HG03558 (cell line): Measurements from ENCODE around the gene PBOV1.

Experiments used
- ATAC-seq: cut with Tn5 transposase; IDR thresholded peaks from one replicate; pipeline ENCODE4 v1.9.1; 2021; ENCODE audit warnings: moderate number of reproducible peaks; ENCODE audit not compliant: unreplicated experiment; ENCODE audit errors: extremely low read depth

Gene PBOV1

DNA sequence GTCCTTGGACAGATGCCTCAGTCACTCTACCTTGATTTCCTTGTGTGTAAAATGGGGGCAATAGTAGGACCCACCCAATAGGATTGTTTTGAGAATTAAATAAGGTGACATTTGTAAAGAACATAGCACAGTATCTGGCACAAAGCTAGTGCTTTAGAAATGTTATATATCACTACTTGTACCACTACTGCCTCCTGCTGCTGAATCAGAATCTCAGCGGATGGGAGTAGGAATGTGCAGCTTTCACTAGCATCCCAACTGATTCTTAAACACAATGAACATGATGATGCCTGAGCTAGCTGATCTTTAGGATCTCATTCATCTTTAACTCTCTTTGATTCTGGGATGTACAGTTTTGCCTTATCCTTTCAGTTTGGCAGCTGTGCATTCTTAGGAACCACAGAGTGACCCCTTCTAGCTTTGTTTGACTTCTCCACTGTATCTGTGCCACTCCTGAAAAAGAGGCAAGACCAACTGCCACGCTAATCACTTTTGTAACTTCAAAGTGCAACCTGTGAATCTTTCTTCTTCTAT, 7.2 kb downstream of the PBOV1 start:
- no peak for ATAC-seq

DNA sequence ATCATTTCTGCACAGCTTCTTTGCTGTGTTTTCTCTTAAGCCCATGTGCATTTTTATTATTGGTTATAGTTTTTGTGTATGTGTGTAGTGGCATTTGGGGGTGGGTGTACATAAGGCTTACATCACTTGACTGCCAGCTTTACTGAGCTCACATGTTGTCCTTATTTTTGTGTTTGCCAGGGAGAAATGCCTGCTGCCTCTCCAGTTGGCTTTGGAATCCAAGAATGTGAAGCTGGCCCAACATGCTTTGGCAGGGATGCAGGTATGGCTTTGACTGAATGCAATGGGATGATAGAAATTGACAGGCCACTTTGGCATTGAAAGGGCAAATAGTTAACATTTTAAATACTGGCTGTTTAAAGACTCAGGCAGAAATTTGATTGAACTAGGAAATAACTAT, 11.4 kb downstream of the PBOV1 start:
- no peak for ATAC-seq

DNA sequence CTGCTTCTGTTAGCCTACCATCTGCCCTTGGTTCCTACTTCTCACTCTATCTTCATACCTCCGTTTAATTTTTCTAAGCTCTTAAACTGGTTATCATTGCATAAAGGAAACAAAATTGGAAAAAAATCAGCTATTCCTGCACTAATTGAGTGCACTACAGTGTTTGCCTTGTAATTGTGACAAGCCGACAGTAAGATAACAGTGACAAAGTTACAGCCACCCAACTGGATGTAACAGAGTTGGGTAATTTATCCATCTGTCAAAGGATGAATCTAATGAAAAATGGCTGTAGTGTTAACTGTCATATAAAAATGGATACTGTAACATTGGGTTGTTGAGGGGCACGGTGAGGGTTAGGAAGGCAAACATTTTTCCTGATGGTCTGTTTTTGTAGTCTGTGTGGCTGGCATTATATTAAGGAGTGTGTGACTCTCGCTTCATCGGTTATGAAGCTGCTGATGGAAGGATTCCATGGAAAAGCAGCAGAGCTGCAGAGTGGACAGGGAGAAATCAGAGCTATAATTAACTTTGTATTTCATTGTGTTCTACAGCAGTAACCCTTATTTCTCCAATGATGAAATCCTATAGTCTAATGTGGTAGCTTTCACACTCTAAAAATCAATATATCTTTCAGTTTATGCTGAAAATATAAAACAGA, 12.7 kb downstream of the PBOV1 start:
- no peak for ATAC-seq

DNA sequence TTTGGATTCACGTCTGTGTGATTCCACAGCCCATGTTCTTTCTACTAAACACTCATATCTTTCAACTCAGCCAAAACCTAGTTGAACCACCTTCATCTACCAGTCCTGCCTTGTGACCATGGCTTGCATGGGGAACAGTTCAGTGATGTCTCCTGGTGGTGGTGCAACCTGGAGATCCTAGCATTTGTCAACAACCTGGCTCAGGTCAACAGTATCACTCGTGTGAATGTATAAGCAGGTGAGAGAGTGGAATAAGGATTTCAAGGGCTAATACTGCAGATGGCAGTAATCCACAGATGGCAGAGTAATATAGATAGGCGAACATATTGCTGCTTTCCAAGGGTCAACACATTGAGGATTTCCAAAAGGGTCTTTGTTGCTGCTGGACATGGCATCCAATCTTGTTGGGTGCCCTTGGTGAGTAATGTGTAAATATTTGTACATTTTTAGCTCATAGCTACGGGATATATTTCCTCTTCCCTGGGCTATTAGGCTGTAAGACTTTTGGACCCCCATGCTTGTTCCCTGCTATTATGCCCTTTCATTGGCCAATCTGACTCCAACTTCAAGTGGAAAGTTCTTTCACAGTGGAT, 13.4 kb downstream of the PBOV1 start:
- ATAC-seq, result no peak

DNA sequence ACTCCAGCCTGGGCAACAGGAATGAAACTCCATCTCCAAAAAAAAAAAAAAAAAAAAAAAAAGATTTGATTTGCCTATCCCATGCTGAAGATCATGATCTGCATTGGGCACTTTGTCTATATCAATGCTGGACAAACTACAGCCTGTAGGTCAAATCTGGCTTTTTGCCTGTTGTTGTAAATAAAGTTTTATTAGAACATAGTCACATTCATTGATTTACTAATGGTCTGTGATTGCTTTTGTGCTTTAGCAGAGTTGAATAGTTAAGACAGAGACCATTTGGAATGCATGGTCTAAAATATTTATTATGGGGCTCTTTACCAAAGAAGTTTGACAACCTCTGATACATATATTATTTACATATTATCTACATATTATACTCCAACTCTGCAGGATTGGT, 14.0 kb downstream of the PBOV1 start:
- no peak for ATAC-seq

DNA sequence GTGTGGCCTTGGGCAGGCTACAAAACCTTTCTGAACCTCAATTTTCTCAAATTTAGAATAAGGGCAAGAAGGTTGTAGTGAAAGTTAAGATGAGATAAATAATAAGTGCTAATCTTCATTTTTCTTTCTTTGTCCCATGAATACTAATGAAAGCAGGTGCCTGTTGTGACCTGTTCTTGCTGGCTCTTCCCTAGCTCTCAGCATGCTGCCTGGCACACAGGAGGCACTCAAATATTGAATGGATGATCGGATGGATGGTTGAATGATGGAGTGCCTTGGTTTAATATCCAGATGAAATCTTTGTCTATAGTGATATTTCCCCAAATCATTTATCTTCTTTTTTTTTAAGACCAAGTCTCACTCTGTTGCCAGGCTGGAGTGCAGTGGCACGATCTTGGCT, 15.0 kb downstream of the PBOV1 start:
- ATAC-seq, result no peak

DNA sequence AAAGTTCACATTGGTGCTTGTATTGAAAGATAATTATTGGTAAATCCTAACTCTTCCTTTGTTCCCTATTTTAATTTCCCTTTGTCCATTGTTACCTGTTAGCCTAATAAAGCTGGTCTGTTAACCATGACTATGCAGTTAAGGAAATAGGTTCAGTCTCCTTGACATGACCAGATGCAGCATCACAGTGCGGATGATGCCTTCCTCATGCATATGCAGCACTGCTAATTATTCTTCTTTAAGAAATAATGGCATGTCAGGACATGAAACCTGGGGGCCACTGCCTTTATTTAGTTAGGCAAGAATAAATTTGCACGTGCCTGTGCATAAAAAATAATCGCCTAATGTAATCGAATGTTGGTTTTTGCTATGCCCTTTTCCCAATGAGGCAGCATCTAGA, 16.5 kb downstream of the PBOV1 start:
- no peak for ATAC-seq

DNA sequence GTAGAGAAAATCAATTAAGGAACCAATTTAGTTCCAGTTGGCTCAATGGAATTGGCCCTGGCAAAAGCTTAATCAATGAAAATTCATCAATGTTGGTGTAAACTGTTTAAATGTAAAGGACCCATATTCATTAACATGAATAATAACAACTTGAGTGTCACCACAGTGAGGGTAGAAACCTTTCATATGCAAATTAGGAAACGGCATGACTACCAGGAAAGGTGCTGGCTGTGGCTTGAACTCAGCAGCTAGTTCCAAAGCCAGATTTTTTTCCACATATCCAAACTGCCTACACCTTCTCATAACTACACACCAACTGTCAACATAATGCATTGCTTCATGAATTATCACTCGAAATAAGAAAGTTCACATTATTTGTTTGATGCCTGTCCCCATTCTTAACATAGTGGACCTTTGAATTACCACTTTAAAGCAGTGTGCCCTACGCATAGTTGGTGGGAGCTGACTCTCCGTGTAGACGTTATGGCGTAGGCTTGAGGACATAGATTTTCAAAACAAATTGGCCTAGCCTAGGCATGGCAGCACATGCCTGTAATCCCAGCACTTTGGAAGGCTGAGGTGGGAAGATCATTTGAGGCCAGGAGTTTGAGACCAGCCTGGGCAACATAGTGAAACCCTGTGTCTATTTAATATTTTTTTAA, 19.7 kb downstream of the PBOV1 start:
- no peak for ATAC-seq

DNA sequence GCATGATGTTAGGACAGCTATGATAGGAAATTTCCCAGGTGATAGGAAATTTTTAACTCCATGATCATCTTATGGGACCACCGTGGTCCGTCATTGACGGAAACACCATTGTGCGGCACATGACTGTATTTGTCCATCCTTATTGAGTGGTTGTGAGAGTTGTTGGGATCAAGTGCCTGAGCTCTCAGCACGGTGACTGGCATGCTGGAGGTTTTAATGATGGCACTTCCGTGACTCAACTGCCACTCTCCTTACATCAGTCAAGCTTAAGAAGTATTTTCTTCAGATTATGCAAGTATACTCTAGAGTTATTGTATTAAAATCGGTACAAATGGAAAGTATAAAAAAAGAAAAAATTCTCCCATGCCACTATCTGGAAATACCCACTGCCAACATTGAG, 20.7 kb downstream of the PBOV1 start:
- no peak for ATAC-seq

DNA sequence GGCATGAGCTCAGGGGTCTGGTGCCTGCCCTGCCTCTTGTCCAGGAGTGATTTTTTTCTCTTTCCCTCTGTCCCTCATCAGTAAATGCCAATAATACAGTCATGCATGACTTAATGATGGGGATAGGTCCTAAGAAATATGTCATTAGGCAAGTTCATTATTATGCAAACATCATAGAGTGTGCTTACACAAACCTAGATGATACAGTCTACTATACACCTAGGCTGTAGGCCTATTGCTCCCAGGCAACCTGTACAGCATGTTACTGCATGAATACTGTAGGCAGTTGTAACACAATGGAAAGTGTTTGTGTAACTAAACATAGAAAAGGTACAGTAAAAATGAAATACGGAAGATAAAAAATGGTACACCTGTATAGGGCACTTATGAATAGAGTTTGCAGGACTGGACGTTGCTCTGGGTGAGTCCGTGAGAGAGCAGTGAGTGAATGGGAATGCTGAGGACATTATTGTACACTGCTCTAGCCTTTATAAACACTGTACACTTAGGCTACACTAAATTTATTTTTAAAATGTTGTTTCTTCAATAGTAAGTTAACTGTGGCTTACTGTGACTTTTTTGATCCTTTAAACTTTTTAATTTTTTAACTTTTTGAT, 22.1 kb downstream of the PBOV1 start:
- no peak for ATAC-seq

DNA sequence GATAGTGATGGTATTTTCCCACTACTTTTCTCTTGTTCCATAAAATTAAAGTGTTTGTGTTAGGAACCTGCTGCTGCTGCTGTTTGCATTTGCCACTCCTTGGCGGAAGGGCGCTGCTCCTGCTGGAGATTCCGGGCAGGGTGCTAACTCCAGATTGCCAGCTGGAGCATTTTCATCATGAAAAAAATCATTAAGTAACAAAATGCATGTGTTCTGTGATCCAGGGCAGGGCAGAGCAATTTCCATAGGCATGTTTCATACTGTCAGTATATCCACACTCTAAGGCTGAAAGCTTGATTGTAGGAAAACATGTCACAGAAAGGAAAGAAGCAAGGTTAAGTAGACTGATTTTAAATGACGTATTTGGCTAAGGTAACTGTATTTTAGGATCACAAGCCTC, 24.0 kb downstream of the PBOV1 start:
- no peak for ATAC-seq

DNA sequence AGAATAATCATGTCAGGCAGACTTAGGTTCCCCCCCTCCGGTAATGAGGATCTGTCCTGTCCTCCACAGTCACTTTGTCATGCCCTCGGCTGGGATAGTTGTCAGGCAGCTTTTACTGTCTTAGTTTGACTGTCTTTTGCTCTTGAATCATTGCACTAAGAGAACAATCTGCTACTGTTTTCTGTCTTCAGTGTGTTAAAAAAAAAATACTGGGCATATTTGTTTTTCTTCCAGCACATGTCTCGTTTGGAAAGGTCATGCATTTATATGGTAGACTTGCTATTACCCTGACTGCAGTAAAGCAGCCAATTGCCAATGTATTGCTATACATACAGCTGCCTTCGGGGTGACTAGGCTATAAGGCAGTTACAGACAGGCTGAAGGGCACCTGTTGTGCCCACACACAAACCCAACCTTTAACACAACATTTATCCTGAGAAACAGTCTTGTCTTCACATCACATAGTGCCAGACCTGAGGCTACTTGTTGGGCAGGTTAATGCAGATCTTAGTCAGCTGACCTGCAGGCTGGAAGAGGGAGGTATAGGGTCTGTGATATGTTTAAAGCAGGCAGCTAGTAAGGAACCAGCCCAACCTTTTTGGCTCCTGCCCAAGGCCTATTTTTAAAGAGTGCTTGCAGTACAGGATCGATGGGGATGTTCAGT, 29.9 kb downstream of the PBOV1 start:
- no peak for ATAC-seq

DNA sequence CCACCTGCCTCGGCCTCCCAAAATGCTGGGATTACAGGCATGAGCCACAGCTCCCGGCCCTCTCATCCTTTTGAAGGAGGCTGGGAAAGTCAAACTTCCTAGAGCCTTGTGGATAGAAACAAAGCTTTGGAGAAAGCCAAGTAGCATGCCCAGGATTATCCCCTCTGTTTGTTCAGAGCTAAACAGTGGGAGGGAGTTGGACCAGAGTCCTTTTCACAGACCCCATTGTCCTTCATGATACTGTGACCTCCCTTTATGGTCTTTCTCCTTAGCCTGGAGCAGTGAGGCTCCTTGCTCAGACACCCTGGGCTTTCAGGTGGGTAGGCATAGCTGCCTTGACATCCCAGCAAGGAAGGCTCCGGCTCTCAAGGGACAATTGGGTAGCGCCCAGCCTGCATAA, 31.1 kb downstream of the PBOV1 start:
- ATAC-seq, result no peak

DNA sequence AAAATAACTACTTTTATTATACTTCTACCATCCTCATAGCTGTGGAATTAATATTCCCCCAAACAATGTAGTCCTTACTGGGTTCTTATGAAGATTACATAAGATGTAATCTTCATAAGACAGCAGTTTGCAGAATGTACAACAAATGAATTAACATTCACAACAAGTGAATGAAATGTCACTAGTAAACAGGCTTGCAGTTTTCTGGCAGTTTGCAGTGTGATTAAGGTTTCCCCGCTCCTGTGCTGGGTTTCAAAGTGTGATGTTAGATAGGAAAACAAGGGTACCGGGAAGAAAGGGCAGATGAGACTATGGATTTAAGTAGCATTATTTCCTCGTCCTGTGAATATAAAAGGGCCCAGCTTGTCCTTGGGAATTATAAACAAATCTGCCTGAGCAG, 34.1 kb downstream of the PBOV1 start:
- ATAC-seq, result no peak

DNA sequence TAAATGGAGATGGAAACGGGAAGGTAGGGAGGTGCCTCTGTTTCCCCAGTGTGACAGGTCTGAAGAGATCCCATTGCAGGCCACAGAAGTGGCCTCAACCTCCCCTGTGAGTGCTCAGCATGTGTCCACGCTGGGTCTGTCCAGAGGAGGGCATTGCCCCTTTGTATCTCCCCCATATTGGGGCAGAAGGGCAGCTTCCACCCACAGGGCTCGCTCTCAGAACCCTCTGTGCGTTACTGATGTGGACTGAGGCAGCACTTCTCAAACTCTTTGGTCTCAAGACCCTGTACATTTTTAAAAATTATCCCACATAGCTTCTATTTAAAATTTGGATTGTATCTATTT, 34.5 kb downstream of the PBOV1 start:
- no peak for ATAC-seq

DNA sequence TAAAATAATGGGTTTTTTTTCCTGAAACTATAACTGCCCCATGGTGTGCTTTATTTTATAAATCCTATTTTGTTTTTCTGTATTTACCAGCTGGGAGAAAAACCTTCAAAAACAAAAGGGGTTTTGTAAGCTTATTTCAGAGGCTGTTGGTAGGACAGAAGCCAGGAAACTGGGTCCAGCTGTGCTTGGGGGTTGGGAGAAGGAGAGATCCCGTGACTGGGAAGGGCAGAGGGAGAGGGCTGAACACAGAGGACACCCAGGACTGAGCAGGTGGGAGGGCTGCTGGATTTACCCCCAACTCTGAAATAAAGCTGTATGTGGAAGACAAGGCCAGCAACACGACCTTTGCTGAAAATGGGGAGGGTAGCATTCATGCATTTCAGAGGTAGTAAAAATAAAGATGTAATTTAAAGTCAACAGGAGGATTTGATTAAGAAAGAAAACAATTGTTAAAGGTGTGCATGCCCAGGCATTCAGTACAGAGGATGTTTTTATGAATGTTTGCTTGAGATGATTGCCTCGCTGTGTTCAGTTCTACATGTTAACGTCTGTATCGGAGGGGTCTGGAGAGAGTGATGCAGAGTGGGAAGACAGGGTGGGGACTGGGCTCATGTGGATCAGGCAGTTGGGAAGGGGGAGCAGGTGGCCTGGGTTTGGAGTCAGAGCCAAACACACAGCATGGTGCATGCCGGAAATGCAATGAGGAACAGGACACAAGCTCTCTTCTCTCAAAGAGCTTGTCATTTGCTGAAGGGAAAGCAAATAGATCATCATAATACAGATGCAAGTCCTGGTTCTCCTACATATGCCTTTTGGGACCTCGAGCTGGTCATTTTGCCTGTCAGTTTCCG, 35.1 kb downstream of the PBOV1 start:
- ATAC-seq, result no peak

DNA sequence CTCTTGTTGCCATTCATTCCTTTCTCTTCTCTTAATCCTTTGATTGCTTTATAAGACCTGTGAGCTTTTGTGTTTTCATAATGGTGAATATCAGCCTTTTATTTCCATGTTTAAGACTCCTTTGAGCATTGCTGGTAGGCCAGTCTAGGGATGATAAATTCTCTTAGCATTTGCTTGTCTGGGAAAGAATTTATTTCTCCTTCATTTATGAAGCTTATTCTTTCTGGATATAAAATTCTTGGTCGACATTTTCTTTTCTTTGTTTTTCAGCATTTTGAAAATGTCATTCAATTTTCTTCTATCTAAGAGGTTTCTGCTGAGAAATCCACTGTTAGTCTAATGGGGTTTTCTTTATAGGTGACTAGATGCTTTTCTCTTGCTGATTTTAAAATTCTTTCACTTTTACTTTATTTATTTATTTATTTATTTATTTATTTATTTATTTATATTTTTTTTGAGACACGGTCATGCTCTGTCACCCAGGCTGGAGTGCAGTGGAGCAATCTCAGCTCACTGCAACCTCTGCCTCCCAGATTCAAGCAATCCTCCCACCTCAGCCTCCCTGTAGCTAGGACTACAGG, 41.5 kb downstream of the PBOV1 start:
- ATAC-seq, result no peak

DNA sequence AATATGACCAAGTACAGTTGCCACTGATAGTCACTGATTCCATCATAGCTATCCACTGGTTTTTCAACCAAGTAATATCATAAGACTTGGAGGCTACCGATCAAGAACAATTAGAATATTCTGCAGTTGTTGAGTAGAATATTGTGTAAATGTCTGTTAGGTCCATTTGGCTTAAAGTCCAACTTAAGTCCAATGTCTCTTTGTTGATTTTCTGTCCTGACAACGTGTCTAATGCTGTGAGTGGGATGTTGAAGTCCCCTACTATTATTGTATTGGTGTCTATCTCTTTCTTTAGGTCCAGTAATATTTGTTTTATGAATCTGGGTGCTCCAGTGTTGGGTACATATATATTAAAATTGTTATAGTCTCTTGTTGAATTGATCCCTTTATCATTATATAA, 42.7 kb downstream of the PBOV1 start:
- ATAC-seq, result no peak
